HG02798 (cell line): ENCODE measurements around the gene NOL9.

ENCODE experiments used
- ATAC-seq: cut with Tn5 transposase; IDR thresholded peaks from one replicate; pipeline ENCODE4 v1.9.1; 2021; ENCODE audit warnings: mild to moderate bottlenecking; ENCODE audit not compliant: unreplicated experiment, poor library complexity

NOL9 gene

DNA sequence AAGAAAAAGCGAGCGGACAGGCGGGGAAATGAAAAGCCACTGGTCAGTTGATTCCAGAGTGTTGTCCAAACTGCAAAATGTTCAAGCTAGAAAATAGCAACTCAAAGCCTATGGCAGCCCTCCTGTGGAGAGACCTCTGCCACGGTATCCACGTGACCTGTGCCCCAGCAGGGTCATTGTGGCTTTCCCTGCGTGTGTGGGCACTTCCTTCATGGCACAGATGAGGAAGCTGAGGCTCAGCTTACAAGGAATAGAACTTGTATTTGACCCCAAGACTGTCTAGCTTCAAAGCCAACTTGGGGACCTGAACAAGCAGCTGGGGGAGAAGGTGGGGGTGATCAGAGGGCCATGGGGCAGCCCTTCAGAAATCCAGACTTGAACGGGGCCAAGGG is 47.3 kb downstream of the NOL9 start:
- no peak for ATAC-seq

GRCh38 chr1:6506210-6507036 is 47.9 kb downstream of the NOL9 start:
- ATAC-seq: no peak

- ATAC-seq: no peak
These were observed 48.7 kb downstream of the NOL9 start for GRCh38 chr1:6505367-6506209.

- no peak for ATAC-seq
These were observed 49.4 kb downstream of the NOL9 start for GRCh38 chr1:6504887-6505286.

- ATAC-seq: no peak
These were observed 50.3 kb downstream of the NOL9 start for GRCh38 chr1:6503884-6504602.

- no peak for ATAC-seq
These were observed 52.1 kb downstream of the NOL9 start for GRCh38 chr1:6502000-6502891.

- no peak for ATAC-seq
These were observed 53.0 kb downstream of the NOL9 start for GRCh38 chr1:6501279-6501813.

GRCh38 chr1:6500544-6501278 is 53.6 kb downstream of the NOL9 start:
- ATAC-seq: no peak

DNA sequence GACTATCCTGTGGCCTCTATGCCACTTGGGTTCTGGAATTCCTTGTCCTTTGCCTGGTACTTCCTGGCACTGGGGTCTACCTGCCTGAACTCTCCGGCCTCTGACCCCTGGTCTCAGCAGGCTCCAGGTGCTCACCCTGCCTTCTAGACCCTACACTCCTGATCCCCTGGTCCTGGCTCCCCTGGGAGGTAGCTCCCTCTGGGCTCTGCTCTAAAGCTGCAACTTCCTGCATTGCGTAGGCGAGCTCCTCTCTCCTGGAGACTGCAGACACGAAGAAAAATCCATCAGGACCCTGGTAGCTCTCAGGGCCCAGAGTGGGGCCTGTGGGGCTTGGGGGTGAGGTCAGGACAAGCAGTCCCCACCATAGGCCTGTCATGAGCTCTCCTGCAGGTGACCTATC is 55.0 kb downstream of the NOL9 start:
- no peak for ATAC-seq

DNA sequence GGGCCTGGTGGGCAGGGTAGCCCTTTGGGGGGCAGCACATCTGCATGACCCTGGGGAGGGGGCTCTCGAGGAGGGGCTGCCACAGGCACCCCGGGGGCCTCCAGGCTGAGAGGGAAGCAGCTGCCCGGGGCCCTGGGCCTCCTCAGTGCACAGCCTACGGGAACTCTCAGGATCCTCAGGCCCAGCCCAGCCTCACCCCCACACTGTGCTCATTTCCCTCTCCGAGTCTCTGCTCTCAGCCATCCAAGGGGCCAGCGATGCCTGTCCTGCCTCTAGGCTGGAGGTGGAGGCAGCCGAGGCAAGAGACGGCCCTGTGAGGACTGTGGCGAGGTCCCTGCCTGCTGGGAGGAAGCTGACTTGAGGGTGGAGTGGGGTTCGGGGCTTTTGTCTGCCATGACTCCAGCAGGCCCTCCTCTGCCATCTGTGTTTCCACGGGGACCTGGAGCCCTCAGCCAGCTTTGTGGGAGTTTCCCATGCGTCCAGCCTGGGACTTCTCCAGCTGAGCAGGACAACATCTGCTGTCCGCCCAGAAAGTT is 55.7 kb downstream of the NOL9 start:
- no peak for ATAC-seq

- no peak for ATAC-seq
These were observed 56.3 kb downstream of the NOL9 start for GRCh38 chr1:6497867-6498575.

GRCh38 chr1:6497215-6497866 is 57.0 kb downstream of the NOL9 start:
- no peak for ATAC-seq

DNA sequence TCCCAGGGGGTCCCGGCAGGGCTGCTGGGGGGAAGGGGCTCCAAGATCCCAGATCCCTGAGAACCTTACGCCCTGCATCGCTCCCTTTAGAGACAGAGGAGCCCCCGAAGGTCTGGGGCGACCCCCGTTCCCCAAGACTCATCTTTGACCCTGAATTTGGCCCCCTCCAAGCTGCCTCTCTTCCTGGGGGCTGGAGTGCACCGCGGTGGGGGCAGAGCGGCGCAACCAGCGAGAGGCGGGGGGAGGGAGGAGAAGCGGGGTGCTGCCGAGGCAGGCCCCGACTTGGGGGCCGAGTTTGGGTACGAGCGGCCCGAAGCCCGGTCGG is 57.5 kb downstream of the NOL9 start:
- ATAC-seq: no peak

GRCh38 chr1:6496365-6496721 is 58.0 kb downstream of the NOL9 start:
- no peak for ATAC-seq

- no peak for ATAC-seq
These were observed 58.6 kb downstream of the NOL9 start for GRCh38 chr1:6495540-6496364.

DNA sequence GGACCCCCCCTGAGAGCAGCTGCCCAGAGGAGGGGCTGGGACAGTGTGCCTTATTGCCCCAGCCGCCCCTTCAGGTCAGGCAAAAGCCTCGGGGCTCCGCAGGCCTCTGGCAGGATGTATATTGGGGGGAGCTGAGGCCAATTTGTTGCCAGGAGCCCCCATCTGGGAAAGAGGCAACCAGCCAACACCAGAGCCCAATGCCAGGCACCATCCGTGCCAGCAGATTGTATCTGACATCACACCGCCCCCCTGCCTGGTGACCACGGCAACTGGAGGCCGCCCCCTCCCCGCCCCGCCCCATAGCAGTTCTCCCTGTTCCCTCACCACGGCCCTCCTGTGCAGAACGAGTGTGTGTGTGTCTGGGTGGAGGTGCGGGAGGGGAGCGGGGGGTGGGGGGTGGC is 59.3 kb downstream of the NOL9 start:
- no peak for ATAC-seq

DNA sequence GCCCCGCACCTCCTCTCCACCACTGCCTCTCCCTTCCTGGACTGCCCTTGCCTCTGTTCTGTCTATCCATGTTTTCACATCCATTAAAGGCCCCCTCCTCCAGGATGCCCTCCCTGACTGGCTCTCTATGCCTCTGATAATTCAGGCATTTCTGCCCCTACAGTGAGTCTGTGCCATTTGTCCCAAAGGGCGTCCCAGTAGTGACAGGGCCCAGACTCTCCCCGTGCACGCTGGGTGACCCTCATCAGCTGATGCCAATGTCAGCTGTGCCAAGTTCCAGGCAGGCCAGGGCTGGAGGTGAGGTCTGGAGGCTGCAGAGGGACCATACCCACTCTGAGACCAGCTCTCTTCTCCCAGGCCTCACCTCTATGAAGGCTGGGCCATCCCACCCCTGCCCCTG is 59.7 kb downstream of the NOL9 start:
- no peak for ATAC-seq
